ENCODE measurements around the gene LRP1B.

LRP1B gene

DNA sequence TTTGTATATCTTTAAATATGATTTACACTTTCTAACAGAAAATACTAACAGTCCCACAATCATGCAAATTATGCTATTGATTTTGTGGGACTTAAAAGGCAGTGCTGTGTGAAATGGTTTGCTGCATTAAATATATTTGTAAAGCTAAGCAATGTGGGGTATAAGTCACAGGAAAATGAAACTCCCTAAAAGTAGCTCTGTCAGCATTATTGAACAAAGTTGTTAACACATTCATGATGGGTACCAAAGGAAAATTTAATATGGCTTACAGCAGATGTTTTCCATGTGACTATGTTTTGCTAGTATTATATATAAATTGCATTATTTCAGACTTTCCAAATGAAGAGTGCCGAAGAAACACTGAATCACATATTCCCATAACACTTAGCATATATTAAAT lies 1450.0 kb downstream of the LRP1B start:
- TF ChIP-seq CTCF (IDR thresholded peaks at IDR 0.05; ENCODE audit: insufficient read depth, low read depth, low read length, missing control alignments) = no peak
- H3K4me3 ChIP-seq (ENCODE audit: low read length) = no peak overlapping the region
- no peak for DNase-seq (ENCODE audit: low read depth)

DNA sequence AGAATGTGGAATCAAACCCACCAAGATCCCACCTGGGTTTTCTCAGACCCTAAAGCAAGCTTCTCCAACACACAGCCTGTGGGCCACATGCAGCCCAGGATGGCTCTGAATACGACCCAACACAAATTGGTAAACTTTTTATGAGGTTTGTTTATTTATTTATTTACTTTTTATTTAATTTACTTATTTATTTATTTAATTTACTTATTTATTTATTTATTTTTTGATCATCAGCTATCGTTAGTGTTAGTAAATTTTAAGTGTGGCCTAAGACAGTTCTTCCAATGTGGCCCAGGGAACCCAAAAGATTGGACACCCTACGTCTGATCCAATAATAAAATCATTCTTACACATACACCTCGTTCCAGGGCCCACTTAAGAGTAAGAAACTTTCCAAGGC lies 1451.1 kb downstream of the LRP1B start:
- no peak for TF ChIP-seq CTCF (IDR thresholded peaks at IDR 0.05; ENCODE audit: insufficient read depth, low read depth, low read length, missing control alignments)
- DNase-seq (ENCODE audit: low read depth) = no peak
- no peak overlapping the region for H3K4me3 ChIP-seq (ENCODE audit: low read length)

- no peak for TF ChIP-seq CTCF (IDR thresholded peaks at IDR 0.05; ENCODE audit: insufficient read depth, low read depth, low read length, missing control alignments)
- H3K4me3 ChIP-seq (ENCODE audit: low read length) = no peak overlapping the region
- DNase-seq (ENCODE audit: low read depth) = no peak
Observed at GRCh38 chr2:140669911-140670310, 1460.9 kb downstream of the LRP1B start.

- TF ChIP-seq CTCF (IDR thresholded peaks at IDR 0.05; ENCODE audit: insufficient read depth, low read depth, low read length, missing control alignments) = no peak
Observed at GRCh38 chr2:140667203-140667602, 1463.6 kb downstream of the LRP1B start.

GRCh38 chr2:140662504-140662903 lies 1468.3 kb downstream of the LRP1B start:
- no peak overlapping the region for H3K4me3 ChIP-seq (ENCODE audit: low read length)
- no peak for DNase-seq (ENCODE audit: low read depth)
- no peak for TF ChIP-seq CTCF (IDR thresholded peaks at IDR 0.05; ENCODE audit: insufficient read depth, low read depth, low read length, missing control alignments)

More at GRCh38 chr2:140667203-140667602, 1463.6 kb downstream of the LRP1B start:
- DNase-seq (ENCODE audit: low read depth) = no peak
- no peak overlapping the region for H3K4me3 ChIP-seq (ENCODE audit: low read length)

DNA sequence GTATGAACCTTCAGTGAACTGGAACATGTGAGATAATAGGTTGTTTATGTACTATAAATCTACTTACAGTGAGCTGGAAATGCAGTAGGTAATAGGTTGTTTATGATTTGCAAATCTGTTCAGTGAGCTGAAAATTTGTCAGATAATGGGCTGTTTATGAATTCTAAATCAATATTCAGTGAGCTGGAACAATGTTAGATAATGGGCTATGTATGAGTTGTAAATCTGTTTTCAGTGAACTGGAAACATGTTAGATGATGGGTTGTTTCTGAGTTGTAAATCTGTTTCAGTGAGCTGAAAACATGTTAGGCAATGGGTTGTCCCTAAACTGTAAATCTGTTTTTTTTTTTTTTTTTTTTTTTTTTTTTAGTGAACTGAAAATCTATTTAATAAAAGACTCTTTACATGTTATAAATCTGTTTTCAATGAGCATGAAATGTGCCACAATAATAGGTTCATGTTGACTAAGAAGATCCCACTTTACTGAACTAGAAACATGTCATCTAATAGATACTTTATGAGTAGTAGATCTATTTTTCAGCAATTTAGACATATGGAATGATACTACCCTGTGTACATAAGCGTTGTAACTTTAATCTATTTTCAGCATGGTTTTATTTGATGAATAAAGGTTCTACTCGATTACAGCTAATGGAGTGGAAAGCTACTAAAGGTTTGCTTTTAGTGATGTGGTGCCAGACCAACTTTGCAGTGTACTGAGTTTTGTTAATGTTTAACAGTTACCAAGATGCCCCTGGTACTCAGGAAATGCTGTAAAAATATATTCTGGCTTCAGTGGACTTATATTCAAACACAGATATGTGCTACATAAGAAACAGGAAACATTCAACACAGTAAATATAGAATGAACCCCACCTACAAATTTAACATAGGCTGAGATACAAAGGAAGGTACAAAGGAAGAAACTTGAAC lies 1471.8 kb downstream of the LRP1B start:
- DNase-seq (ENCODE audit: low read depth) = no peak
- TF ChIP-seq CTCF (IDR thresholded peaks at IDR 0.05; ENCODE audit: insufficient read depth, low read depth, low read length, missing control alignments) = no peak
- no peak overlapping the region for H3K4me3 ChIP-seq (ENCODE audit: low read length)

DNA sequence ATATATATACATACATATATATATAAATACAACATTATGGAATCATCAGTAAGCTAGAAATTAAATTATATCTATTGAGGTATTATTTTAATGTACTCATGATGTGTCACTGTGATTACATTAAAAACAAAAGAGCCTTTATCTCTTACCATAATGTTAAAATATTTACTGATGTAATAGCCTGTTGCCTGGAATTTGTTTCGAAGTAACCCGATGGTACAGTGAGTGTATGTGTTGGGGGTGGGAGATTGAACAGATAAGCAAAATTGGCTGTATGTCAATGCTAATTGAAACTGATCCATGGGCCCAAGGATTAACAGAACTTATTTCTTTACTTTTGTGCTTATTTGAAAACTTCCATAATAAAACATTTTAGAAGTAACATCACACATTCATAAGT lies 1473.2 kb downstream of the LRP1B start:
- no peak for DNase-seq (ENCODE audit: low read depth)
- no peak overlapping the region for H3K4me3 ChIP-seq (ENCODE audit: low read length)
- no peak for TF ChIP-seq CTCF (IDR thresholded peaks at IDR 0.05; ENCODE audit: insufficient read depth, low read depth, low read length, missing control alignments)
